OCI-M2 (cell line): ENCODE data around the gene SUPV3L1.
"Not testable (repeated sequence)": the region's sequence is repeated elsewhere in the genome, so short reads cannot be mapped to it uniquely, and the experiment has no call there.

Experiments
- DNase-seq: peaks from one replicate; lab custom pipeline; 2025; ENCODE audit not compliant: unreplicated experiment; lab: John Stamatoyannopoulos, UW

The SUPV3L1 gene

DNA sequence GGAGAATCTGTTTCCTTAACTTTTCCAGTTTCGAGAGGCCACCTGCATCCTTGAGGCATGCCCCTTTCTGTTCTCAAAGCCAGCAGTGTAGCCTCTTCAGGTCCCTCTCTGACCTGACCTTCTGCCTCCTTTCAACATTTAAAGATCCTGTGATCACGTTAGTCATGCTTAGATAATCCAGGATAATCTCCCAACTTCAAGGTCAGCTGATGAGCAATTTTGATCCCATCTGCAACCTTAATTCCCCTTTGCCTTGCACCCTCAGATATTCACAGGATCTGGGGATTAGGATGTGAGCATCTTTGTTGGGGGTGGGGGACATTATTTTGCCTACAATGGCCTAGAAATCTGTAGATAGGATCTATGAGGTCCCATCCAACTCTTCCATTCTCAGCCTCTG lies 48.1 kb downstream of the SUPV3L1 start:
- DNase-seq, result no peak

DNA sequence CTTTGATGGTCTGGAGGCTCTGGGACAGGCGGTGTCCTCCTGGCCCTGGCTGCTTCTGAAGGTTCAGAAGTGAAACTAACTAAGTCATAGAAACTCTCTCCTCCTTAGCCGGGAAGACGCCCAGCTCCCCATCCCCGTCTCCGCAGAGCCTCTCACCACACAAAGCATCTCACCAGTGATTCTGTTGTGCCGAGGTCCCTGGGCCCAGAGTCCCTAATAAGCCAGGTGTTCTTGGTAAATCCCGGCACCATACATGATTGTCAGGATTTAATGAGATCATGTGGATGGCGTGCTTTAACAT lies 49.5 kb downstream of the SUPV3L1 start:
- DNase-seq, result no peak

GRCh38 chr10:69230128-69230527 lies 50.1 kb downstream of the SUPV3L1 start:
- no peak for DNase-seq

DNA sequence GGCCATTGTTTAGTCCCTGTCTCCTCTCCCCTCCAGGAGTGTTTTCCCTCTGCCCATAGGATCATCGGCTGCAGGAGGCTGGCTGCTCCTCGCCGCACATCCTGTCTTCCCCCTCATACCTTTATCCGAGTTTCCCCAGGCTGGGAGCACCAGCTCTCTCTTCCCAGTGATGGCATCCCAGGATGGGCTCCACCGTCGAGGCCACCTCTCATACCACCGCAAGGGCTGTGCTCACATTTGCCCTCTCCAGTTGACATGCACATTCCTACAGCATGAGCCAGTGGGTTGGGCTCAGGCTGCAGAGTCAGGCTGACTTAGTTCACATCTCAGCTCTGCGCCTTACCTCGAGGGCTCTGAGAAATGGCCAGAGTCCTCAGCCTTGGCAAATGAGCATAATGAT lies 52.2 kb downstream of the SUPV3L1 start:
- DNase-seq, result no peak

DNA sequence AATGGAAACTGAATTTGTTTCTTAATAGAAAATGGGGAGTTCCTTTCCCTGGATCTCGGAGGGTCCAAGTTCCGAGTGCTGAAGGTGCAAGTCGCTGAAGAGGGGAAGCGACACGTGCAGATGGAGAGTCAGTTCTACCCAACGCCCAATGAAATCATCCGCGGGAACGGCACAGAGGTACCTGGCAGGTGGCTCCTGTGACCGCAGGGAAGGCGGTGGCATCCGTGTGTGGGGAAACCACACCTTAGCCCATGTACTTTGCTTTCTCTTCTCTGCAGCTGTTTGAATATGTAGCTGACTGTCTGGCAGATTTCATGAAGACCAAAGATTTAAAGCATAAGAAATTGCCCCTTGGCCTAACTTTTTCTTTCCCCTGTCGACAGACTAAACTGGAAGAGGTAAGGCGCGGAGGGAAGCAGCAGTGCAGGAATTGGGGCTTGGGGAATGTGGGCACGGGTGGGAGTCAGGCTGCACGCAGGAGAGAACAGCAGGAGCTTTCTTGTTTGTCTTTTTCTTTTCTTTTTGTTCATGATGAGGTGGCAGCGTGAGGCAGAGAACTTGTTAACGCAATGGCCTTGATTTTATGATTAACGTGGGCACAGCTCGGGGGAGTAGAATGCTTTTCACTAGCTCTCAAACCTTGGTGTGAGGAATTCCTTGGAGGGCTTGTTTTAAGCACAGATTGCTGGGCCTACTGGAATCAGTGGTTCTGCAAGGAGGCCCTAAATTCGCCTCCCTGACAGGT lies 52.9 kb downstream of the SUPV3L1 start:
- no peak for DNase-seq

DNA sequence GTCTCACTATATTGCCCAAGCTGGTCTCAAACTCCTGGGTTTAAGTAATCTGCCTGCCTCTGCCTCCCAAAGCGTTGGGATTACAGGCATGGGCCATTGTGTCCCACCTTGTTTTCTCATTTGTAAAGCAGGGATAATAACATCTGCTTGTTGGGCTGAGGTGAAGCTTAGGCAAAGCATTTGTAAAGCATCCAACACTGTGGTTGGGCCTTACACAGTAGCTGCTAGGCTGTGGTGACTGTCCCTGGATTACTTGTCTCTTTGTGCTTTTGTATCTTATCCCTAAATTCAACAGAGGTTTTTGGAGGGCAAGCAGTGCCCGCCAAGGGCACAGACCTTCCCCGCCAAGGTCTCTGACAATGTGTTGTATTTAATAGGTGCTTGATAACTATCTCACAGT lies 54.4 kb downstream of the SUPV3L1 start:
- no peak for DNase-seq

DNA sequence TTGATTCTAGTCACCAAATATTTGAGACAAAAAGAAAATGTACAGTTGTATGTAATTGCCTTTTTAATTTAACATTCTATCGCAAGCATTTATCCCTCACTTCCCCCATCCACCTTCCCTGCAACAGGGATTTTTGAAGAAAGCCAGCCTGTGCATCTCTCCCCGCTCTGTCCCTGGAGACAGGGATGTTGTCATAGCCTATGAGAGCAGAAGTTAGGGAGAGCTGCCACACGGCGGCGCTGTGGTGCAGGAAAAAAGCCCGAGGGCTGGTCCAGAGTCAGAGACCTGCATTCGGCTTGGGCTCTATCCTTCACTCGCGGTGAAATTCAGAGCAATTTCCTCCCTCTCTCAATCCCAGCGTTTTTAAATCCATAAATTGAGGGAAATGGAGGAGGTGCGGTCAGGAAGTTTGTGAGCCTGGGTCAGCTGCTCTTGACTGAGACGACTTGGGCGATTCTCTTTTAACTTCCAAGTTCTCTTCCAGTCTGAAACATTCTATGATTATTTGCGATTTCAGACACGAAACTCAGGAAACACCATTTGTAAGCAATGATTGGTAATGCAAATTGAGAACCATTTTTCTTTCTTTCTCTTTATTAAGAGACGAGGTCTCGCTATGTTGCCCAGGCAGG lies 57.6 kb downstream of the SUPV3L1 start:
- DNase-seq, result peak; percentile 63

GRCh38 chr10:69239136-69239535 lies 59.1 kb downstream of the SUPV3L1 start:
- DNase-seq, result no peak

GRCh38 chr10:69239816-69240434 lies 59.9 kb downstream of the SUPV3L1 start:
- DNase-seq, result no peak

- no peak for DNase-seq
Measured at GRCh38 chr10:69240455-69240854, 60.4 kb downstream of the SUPV3L1 start.

DNA sequence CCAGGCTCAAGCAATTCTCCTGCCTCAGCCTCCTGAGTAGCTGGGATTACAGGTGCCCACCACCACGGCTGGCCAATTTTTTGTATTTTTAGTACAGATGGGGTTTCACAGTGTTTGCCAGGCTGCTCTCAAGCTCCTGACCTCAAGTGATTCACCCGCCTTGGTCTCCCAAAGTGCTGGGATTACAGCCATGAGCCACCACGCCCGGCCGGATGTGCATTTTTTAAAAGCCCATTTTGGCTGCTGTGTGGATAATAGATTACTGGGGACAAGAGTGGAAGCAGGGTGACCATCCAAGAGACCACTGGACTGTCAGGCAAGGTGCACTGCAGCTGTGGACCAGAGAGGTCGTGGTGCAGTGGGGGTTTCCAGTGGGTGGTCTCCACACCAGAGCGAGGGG lies 61.5 kb downstream of the SUPV3L1 start:
- no peak for DNase-seq

DNA sequence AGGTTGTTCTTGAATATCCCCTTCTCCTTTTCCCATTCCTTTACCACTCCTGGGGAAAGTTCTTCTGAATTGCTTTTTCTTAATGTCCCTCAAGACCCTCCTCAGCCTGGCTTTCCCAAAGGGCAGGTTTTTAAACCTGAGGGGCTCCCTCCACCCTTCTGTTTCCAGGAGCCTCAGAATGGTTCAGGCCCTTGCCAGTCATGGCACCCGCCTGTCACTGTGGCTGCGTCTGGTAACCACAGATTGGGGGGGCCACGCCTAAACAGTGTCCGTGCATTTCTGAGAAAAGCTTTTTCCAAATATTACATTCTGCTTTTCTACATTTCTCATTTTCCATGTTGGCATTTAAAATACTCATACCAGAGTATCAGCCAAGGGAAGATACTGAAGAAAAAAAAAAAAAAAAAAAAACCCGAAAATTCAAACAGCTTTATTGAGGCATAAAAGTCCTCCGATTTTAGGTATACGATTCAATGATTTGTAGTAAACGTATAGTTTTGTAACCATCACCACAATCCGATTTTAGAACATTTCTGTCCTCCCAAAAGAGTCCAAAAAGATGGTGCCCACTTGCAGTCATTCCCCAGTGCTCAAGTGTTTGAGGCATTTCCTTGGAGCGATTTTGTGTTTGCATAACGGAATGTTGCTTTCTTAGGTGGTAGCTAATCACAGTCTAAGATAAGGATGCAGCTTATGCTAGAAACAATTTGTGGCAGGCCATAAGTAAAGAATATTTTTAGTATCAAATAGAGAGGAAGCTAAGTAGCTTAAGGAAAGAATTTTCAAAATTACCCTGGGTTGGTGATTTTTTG lies 62.2 kb downstream of the SUPV3L1 start:
- no peak for DNase-seq

GRCh38 chr10:69242852-69243212 lies 62.8 kb downstream of the SUPV3L1 start:
- DNase-seq, result no peak

GRCh38 chr10:69243817-69244216 lies 63.8 kb downstream of the SUPV3L1 start:
- DNase-seq, result no peak

- no peak for DNase-seq
Measured at GRCh38 chr10:69246036-69246435, 66.0 kb downstream of the SUPV3L1 start.

DNA sequence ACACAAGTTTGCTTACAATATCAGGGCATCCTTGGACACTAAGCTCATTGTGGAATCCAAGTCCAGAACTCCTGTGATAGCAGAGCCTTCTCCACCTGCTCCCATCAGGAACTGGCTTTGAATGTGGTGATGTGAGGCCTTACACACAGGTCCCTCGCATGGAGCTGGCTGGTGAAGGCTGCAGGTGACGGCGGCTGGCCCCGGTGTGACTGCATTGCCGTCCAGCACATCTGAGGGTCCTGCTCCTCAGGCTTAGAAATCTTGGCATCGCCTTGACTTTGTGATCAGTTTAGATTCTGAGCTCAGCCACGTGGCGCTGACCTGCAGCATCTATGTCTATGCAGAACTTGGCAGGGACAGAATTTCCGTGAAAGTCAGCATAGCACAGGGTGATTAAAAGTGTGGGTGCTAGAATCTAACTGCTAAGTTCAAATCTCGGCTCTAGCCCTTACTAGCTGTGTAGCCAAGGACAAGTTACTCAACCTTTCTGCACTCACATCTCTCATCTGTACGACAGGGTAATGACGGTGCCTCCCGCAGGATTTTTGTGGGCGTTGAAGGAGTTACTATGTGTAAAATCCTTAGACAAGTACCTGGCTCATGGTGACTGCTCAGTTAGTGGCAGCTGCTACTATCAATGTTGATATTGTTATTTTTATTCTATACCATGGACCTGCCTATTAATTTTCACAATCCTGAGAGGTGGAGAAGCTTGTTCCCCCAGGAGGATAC lies 66.7 kb downstream of the SUPV3L1 start:
- no peak for DNase-seq

GRCh38 chr10:69247313-69247710 lies 67.3 kb downstream of the SUPV3L1 start:
- DNase-seq, result no peak

- DNase-seq, result no peak
Measured at GRCh38 chr10:69248117-69248730, 68.2 kb downstream of the SUPV3L1 start.

DNA sequence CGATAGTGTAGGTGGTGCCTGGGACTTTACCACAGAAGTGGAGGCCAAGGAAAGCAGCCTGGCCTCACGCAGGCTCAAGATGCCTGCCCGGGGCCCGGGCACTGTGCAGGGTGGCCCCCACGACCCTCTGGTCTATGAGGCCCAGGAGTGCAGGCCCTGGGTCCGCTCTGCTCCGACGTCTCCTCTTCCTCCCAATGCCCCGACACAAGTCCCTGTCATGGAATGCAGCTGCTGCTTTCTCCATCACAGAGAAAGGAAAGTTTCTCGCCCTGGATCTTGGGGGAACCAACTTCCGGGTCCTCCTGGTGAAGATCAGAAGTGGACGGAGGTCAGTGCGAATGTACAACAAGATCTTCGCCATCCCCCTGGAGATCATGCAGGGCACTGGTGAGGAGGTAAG lies 70.0 kb downstream of the SUPV3L1 start:
- DNase-seq, result no peak

DNA sequence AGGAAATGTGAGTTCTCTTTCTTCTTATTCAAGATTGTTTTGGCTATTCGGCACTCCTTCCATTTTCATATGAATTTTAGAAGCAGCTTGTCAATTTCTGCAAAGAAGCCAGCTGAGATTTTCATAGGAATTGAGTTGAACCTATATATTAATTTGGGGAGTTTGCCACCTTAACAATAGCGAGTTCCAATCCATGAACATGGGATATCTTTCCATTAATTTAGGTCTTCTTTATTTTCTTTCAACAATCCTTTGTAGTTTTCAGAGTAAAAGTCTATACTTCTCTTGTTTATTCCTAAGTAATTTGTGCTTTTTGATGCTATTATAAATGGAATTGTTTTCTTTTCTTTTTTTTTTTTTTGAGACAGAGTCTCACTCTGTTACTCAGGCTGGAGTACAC lies 71.4 kb downstream of the SUPV3L1 start:
- not testable (repeated sequence) for DNase-seq

DNA sequence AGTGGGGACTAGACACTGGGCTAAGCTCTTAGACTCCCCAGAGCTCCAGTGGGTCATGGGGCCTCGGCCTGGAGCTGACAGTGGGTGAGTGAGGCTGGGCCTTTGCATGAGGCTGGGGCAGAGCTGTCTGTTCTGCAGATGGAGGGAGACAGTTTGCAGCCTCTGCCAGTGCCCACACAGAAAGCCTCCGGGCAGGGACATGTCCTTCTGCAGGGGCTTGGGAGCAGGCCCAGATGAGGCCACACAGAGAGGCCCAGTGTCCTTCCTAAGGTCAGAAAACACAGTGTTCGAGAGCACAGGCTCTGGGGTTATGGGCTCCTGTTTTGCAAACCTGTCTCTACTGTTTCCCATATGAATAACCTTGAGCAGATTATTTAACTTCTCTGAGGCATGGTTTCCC lies 73.1 kb downstream of the SUPV3L1 start:
- no peak for DNase-seq
